HepG2 (cell line): ENCODE data around the gene USP5. TPM values are rescaled to one million over a fixed set of nuclear protein-coding genes. Genes with fewer than 3 reads are reported as not detected.

Experiments
- BRD4 ChIP-seq: sonication (generic); formaldehyde crosslinking; IDR thresholded peaks from 2 replicates; pipeline ENCODE4 v1.4.0; 2020; ENCODE audit warnings: missing genetic modification reagents
- CHCHD3 ChIP-seq: sonication (generic); formaldehyde crosslinking; IDR thresholded peaks from 2 replicates; pipeline ENCODE4 v1.8.0; 2022; ENCODE audit warnings: mild to moderate bottlenecking, missing genetic modification reagents, moderate library complexity
- GATAD1 ChIP-seq: IDR thresholded peaks from 2 replicates; pipeline ENCODE4 v1.6.1; 2016; ENCODE audit warnings: missing genetic modification reagents, missing compliant biosample characterization
- KLF13 ChIP-seq: sonication (generic); formaldehyde crosslinking; IDR thresholded peaks from 2 replicates; pipeline ENCODE4 v1.4.0; 2020; ENCODE audit warnings: mild to moderate bottlenecking, missing genetic modification reagents
- MAZ ChIP-seq, 2 experiments: sonication (generic) in 1 of 2; formaldehyde crosslinking in 1 of 2; IDR thresholded peaks; 2 replicates each; pipeline versions ENCODE4 v1.5.0 to v1.6.1; 2012 to 2020; ENCODE audit warnings: low read depth in 2 of 2, mild to moderate bottlenecking in 2 of 2, borderline replicate concordance in 1 of 2, improper control_type of control experiment in 1 of 2, low read length in 1 of 2, missing genetic modification reagents in 1 of 2, moderate library complexity in 1 of 2
- RFXAP ChIP-seq: sonication (generic); formaldehyde crosslinking; IDR thresholded peaks from 2 replicates; pipeline ENCODE4 v1.4.0; 2020; ENCODE audit warnings: missing genetic modification reagents, borderline replicate concordance
- SAFB2 ChIP-seq: sonication (generic); formaldehyde crosslinking; IDR thresholded peaks from 2 replicates; pipeline ENCODE4 v1.5.1; 2020; ENCODE audit warnings: missing genetic modification reagents, low read depth, mild to moderate bottlenecking, borderline replicate concordance
- TRIM24 ChIP-seq: sonication (generic); formaldehyde crosslinking; IDR thresholded peaks from 2 replicates; pipeline ENCODE4 v1.8.0; 2022; ENCODE audit warnings: mild to moderate bottlenecking, missing genetic modification reagents
- ZNF101 ChIP-seq: sonication (generic); formaldehyde crosslinking; IDR thresholded peaks from 2 replicates; pipeline ENCODE4 v1.4.0; 2020; ENCODE audit warnings: mild to moderate bottlenecking, low read depth, missing genetic modification reagents, borderline replicate concordance
- polyA plus RNA-seq, 8 experiments: library from polyadenylated mRNA; depleted of rRNA in 3 of 8; stranded (reverse) in 7 of 8; unstranded in 1 of 8; fragments of >200 nt; fragmentation: Illumina TruSeq in 4 of 8; extraction: Trizol in 4 of 8; gene quantifications; 2 replicates each; pipeline versions ENCODE4 v1.2.1 to v1.2.3, GENCODE V29; 2011 to 2016; ENCODE audit warnings: low read depth in 4 of 8, missing spikeins in 1 of 8, mixed read lengths in 1 of 8; ENCODE audit not compliant: insufficient read depth in 1 of 8
- total RNA-seq, 5 experiments: library from RNA; depleted of rRNA; stranded (reverse); fragments of >200 nt; fragmentation: Illumina TruSeq; extraction: Trizol; gene quantifications; 2 replicates each; pipeline ENCODE4 v1.2.3, GENCODE V29; 2016; ENCODE audit warnings: low read depth in 1 of 5
- TF ChIP-seq, protein P1 (sequence below): sonication (generic); formaldehyde crosslinking; IDR thresholded peaks from 2 replicates; pipeline ENCODE4 v1.8.1; 2023; ENCODE audit warnings: missing genetic modification reagents, inconsistent platforms, borderline replicate concordance
- TF ChIP-seq, protein P2 (sequence below): sonication (generic); formaldehyde crosslinking; IDR thresholded peaks from 2 replicates; pipeline ENCODE4 v1.4.0; 2020; ENCODE audit warnings: missing genetic modification reagents, borderline replicate concordance
- TF ChIP-seq, protein P3 (sequence below): sonication (generic); formaldehyde crosslinking; IDR thresholded peaks from 2 replicates; pipeline ENCODE4 v1.4.0; 2020; ENCODE audit warnings: missing genetic modification reagents, borderline replicate concordance
- TF ChIP-seq, protein P4 (sequence below): sonication (generic); formaldehyde crosslinking; IDR thresholded peaks from 2 replicates; pipeline ENCODE4 v1.4.0; 2020; ENCODE audit warnings: missing genetic modification reagents, borderline replicate concordance

USP5 gene
- total and polyA plus RNA-seq, 2 of the 13 experiments (the other 11 are each of a cell fraction or from before 2014, with no cell fraction given), result 39.6 to 56.0 TPM

DNA sequence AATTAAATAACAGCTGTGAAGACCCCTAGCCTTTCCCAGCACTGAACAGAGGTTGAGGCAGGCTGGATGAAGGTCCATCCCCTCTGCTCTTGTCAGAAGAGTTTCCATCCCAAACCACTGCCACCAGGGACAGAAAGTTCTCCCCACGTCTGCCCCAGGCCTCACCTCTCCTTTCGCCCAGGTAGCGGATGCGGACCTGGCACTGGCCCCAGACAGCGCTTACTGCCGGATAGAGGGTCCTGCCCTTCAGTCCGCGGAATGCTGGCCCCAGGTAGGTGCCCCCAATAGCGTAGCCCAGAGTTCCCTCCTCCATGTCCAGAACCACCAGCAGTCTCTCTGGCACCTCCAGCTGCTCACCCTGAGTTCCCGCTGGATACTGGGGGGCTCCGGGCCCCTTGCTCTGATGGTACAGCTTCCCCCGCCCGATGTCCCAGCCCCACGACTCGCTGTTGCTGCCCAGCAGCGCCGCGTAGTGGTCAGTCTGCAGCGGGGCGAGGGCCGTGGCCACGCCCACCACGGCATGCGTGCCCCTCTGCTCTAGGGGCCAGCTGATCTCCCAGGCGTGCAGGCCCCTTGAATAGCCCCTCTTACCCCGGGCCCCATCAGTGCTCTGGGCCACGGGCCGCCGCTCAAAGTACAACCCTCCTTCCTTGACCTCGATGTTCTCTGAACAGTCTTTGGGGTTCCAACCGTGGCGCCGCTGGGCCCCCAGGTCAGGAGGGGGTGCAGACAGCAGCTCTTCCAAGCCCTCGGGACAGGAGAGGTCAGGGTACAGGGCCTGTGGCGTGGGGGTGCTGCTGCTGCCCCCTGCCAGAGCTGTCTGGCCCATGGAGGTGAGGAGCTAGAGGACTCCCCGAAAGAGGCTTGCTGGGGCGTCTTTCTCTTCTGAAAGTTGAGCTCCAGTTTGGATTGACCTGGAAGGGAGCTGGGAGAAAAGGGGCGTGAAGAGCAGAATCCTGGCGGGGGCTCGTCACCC is 20.4 kb downstream of the USP5 start (continued):
- TF ChIP-seq, protein P1, sequence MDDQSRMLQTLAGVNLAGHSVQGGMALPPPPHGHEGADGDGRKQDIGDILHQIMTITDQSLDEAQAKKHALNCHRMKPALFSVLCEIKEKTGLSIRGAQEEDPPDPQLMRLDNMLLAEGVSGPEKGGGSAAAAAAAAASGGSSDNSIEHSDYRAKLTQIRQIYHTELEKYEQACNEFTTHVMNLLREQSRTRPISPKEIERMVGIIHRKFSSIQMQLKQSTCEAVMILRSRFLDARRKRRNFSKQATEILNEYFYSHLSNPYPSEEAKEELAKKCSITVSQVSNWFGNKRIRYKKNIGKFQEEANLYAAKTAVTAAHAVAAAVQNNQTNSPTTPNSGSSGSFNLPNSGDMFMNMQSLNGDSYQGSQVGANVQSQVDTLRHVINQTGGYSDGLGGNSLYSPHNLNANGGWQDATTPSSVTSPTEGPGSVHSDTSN (CRISPR knock-in tag), result 0 out of 2 replicates have a peak, but pooled peaks have one; percentile 43
- TF ChIP-seq KLF13 (CRISPR knock-in tag) (no peak), RFXAP (CRISPR knock-in tag) (peak; percentile 76; the same call in 1 of the 2 replicates), ZNF101 (CRISPR knock-in tag) (peak; percentile 82; the same call in 1 of the 2 replicates), CHCHD3 (CRISPR knock-in tag) (no peak), TRIM24 (no peak), GATAD1 (peak; percentile 78; the same call in 1 of the 2 replicates), MAZ (IDR thresholded peaks at IDR 0.05; ENCODE audit: borderline replicate concordance, low read depth, low read length) (peak; percentile 76; the same call in 1 of the 2 replicates), MAZ (CRISPR knock-in tag; IDR thresholded peaks at IDR 0.05; ENCODE audit: low read depth) (peak; percentile 62), SAFB2 (CRISPR knock-in tag) (0 out of 2 replicates have a peak, but pooled peaks have one; percentile 11), BRD4 (CRISPR knock-in tag) (peak; percentile 62; the same call in 1 of the 2 replicates)
- TF ChIP-seq, protein P2, sequence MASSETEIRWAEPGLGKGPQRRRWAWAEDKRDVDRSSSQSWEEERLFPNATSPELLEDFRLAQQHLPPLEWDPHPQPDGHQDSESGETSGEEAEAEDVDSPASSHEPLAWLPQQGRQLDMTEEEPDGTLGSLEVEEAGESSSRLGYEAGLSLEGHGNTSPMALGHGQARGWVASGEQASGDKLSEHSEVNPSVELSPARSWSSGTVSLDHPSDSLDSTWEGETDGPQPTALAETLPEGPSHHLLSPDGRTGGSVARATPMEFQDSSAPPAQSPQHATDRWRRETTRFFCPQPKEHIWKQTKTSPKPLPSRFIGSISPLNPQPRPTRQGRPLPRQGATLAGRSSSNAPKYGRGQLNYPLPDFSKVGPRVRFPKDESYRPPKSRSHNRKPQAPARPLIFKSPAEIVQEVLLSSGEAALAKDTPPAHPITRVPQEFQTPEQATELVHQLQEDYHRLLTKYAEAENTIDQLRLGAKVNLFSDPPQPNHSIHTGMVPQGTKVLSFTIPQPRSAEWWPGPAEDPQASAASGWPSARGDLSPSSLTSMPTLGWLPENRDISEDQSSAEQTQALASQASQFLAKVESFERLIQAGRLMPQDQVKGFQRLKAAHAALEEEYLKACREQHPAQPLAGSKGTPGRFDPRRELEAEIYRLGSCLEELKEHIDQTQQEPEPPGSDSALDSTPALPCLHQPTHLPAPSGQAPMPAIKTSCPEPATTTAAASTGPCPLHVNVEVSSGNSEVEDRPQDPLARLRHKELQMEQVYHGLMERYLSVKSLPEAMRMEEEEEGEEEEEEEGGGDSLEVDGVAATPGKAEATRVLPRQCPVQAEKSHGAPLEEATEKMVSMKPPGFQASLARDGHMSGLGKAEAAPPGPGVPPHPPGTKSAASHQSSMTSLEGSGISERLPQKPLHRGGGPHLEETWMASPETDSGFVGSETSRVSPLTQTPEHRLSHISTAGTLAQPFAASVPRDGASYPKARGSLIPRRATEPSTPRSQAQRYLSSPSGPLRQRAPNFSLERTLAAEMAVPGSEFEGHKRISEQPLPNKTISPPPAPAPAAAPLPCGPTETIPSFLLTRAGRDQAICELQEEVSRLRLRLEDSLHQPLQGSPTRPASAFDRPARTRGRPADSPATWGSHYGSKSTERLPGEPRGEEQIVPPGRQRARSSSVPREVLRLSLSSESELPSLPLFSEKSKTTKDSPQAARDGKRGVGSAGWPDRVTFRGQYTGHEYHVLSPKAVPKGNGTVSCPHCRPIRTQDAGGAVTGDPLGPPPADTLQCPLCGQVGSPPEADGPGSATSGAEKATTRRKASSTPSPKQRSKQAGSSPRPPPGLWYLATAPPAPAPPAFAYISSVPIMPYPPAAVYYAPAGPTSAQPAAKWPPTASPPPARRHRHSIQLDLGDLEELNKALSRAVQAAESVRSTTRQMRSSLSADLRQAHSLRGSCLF, result peak; percentile 84; the same call in 1 of the 2 replicates
- TF ChIP-seq, protein P3, sequence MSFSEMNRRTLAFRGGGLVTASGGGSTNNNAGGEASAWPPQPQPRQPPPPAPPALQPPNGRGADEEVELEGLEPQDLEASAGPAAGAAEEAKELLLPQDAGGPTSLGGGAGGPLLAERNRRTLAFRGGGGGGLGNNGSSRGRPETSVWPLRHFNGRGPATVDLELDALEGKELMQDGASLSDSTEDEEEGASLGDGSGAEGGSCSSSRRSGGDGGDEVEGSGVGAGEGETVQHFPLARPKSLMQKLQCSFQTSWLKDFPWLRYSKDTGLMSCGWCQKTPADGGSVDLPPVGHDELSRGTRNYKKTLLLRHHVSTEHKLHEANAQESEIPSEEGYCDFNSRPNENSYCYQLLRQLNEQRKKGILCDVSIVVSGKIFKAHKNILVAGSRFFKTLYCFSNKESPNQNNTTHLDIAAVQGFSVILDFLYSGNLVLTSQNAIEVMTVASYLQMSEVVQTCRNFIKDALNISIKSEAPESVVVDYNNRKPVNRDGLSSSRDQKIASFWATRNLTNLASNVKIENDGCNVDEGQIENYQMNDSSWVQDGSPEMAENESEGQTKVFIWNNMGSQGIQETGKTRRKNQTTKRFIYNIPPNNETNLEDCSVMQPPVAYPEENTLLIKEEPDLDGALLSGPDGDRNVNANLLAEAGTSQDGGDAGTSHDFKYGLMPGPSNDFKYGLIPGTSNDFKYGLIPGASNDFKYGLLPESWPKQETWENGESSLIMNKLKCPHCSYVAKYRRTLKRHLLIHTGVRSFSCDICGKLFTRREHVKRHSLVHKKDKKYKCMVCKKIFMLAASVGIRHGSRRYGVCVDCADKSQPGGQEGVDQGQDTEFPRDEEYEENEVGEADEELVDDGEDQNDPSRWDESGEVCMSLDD (CRISPR knock-in tag), result peak; percentile 76; the same call in 1 of the 2 replicates
- TF ChIP-seq, protein P4, sequence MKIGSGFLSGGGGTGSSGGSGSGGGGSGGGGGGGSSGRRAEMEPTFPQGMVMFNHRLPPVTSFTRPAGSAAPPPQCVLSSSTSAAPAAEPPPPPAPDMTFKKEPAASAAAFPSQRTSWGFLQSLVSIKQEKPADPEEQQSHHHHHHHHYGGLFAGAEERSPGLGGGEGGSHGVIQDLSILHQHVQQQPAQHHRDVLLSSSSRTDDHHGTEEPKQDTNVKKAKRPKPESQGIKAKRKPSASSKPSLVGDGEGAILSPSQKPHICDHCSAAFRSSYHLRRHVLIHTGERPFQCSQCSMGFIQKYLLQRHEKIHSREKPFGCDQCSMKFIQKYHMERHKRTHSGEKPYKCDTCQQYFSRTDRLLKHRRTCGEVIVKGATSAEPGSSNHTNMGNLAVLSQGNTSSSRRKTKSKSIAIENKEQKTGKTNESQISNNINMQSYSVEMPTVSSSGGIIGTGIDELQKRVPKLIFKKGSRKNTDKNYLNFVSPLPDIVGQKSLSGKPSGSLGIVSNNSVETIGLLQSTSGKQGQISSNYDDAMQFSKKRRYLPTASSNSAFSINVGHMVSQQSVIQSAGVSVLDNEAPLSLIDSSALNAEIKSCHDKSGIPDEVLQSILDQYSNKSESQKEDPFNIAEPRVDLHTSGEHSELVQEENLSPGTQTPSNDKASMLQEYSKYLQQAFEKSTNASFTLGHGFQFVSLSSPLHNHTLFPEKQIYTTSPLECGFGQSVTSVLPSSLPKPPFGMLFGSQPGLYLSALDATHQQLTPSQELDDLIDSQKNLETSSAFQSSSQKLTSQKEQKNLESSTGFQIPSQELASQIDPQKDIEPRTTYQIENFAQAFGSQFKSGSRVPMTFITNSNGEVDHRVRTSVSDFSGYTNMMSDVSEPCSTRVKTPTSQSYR, result peak; percentile 45
